Astrocyte of the hippocampus (primary cell): ENCODE data around the gene IGLL5.

Source experiments
- DNase-seq: peaks from one replicate; pipeline ENCODE4 v3.0.0; 2011; ENCODE audit warnings: low read depth, low spot score

IGLL5 gene

DNA sequence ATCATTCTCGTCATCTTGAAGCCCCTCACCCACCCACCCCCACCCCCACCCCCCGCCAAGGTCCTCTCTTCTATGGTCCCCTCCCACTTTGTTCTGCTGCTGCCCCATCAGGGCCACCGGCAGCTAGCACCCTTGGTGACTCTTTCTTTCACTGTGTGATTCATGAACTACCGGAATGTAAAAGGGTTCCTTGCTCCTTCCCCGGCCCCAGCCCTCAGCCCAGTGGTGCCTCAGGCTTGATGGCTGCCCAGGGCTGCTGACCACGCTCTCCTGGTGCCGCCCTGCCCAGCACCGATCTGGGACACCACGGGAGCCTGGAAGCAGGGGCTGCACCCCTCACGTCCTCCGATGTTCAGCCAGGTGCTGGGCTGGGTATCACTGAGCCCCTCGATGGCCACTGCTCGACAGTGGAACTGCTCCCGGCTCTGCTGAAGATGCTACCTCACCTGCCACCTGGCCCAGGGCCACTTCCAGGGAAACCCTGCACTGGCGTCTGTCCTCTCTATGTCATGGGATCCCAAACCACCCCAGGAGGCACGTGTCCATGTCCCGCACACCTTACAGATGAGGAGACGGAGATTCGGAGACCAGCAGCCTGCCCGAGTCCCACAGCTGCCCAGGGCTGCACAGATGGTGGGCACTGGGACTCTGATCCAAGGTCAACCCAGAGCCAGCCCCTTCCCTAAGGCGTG is 39.7 kb downstream of the IGLL5 start:
- DNase-seq, result no peak

GRCh38 chr22:22927888-22928665 is 40.5 kb downstream of the IGLL5 start:
- DNase-seq, result no peak

- peak; percentile 8 for DNase-seq
Observed at GRCh38 chr22:22928666-22929380, 41.2 kb downstream of the IGLL5 start.

DNA sequence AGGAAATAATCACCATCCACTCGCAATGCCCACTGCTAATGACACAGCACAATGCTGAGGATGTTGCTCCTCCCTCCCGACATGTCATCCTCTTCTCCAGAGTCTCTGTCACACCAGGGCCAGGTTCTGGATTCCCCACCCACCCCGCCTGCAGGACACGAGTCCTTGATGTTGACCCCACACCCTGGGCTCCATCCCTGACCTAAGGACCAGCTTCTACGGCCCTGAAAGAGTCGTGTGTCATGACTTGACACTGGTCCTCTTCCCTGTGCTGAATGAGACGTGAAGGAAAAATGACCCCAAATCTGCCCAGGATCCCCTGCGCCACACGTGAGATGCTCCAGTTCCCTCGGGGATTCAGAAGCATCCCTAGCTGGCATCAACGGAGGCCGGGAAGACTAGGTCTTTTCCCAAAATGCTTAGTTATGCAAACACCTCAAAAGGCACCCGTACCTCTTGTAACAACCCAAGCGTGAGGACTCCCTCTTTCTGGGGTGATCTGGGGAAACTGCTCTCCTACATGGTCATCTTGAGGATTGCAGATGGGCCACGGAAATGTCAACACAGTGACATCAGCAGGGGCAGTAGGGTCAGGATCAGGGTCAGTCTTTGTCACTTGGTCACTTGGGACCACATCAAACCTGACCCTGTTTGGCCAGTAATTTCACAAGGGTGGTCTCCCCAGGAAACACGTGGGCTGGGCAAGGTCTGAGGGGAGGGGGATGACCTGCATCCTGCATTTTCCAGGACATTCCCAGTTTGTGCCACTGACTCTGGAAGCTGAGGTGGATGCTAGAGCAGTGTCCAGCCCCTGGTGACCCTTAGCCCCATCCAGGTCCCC is 42.0 kb downstream of the IGLL5 start:
- no peak for DNase-seq

GRCh38 chr22:22930222-22930497 is 42.5 kb downstream of the IGLL5 start:
- DNase-seq, result no peak

GRCh38 chr22:22930571-22931556 is 43.2 kb downstream of the IGLL5 start:
- no peak for DNase-seq

GRCh38 chr22:22931557-22932270 is 44.1 kb downstream of the IGLL5 start:
- DNase-seq, result no peak

GRCh38 chr22:22932512-22932941 is 44.9 kb downstream of the IGLL5 start:
- no peak for DNase-seq

DNA sequence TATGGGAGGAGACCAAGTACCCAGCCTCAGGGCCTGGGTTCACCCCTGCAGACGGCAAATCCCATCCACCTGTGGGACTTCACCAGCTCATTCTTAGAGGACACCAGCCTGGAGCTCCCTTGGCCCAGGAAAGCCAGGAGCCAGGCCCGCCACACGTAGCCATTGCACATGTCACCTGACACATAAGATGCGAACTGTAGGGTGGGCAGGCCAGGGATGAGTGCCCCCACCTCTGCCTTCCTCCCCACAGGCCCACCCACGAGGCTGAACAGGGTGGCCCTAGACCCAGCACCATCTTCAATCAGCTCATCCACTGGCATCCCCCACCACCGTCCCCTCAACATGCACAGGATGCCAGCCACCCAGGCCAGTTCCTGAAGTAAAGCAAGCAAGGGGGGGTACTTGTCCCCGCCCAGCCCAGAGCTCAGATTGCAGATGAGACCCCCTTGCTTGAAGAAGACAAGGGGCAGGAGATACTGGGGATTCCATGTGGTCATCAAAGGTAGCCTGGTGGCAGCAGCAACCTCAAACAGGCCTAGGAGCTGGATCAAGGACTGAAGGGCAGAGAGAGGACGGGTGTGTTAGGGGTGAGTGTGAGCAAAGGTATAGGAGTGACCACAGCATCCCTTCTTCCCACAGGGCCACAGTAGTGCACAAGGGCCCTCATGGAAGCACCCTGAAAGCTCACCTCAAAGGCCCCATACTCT is 45.6 kb downstream of the IGLL5 start:
- DNase-seq, result no peak

DNA sequence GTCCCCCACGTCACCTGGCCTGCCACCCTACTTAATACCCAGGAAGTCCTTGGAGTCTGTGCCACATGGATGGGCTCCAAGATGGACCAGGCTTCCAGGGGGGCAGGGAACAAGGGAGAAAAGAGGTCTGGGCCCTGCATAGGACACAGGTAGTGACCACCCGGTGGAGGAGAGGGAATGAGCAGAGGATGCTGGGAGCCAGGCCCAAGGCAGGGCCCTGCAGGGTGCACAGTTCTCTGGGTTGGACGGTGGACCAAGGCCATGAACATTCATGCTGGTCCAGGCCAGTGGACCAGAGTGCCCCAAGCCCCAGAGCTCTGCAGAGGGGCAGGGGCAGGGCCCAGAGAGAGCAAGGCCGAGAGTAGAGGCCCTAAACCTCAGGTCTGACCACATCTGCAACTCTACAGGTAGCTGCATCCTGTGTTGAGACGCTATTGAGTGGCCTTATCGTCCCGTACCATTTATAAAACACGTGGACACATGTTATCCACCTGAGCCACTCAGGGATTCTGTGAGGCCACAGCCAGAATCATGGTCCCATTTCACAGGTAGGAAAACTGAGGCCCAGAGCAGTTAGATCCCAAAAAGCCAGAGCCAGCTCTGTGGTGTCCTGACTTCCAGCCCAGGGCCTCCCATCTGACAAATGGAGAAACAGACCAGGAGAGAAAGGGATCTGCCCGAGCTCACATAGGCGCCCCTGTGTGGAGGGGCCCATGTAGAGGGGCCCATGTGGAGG is 46.4 kb downstream of the IGLL5 start:
- DNase-seq, result no peak

DNA sequence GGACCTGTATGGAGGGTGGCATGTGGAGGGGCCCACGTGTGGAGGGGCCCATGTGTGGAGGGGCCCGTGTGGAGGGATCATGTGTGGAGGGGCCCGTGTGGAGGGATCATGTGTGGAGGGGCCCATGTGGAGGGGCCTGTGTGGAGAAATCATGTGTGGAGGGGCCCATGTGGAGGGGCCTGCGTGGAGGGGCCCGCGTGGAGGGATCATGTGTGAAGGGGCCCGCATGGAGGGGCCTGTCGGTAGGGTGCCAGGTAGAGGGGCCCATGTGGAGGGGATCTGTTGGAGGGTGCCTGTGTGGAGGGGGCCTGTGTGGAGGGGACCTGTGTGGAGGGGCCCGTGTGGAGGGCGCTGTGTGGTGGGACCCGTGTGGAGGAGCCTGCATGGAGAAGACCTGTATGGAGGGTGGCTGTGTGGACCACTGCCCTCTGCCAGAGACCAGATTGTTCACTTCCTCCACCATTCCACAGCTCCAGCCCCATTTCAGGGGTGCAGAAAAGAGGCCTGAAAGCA is 47.0 kb downstream of the IGLL5 start:
- no peak for DNase-seq

- no peak for DNase-seq
Observed at GRCh38 chr22:22935056-22935545, 47.5 kb downstream of the IGLL5 start.

DNA sequence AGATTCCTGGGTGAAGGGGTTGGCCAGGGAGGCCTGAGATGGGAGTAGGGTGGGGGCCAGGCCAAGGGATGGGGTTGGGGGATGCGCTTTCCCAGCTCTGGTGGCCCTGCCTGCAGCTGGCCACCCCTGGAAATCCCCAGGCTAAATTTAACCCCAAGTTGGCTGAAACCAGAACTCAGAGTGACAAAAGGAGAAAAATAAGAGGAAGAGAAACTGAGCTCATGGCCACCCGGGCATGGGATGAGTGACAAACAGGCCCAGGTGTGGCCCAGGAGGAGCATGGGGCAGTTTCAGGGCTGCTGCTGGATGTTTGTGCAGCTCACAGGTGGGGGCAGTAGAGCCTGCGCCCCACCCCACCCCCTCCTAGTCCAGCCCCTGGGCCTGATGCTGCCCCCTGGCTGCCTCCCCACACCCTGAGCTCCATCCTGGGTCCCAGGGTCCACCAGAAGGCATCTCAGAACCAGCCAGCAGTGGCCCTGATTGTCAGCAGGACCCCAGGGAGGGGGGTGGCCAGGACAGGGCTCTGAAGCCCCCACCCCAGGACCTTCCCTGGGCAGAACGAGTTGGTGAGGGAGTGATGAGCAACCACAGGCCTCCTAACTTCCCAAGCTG is 48.0 kb downstream of the IGLL5 start:
- no peak for DNase-seq

GRCh38 chr22:22936180-22936914 is 48.7 kb downstream of the IGLL5 start:
- no peak for DNase-seq

GRCh38 chr22:22936915-22937656 is 49.5 kb downstream of the IGLL5 start:
- DNase-seq, result no peak

DNA sequence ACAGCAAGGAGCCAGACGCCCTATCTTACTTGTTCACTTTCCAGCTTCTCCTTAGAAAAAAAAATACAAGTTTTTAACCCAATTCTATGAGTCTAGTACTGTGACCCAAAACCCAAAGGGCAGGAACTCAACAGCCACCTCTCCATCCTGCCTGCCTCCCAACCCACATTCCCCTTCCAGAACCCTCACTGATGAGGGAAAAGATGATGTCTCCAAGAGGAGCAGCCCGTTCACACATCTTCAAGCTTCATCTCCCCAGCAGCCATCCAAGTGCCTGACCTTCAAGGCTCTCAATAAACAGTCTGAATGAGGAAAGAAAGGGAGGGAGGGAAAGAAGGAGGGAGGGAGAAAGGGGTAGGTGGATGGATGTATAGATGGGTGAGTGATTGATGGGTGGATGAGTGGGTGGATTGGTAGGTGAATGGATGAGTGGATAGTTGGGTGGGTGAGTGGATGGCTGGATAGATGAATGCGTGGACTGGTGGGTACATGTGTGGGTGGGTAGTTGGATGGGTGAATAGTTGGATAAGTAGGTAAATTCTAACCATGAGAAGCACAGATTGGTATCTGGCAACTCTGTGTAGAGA is 50.4 kb downstream of the IGLL5 start:
- DNase-seq, result no peak
